H1 (cell line): ENCODE data around the gene DYNC1I1. TPM values are rescaled to one million over a fixed set of nuclear protein-coding genes. Genes with fewer than 3 reads are reported as not detected.

Experiments used
- EZH2 ChIP-seq: fragments of 200-600 bp; sonication (generic); IDR thresholded peaks from 2 replicates; pipeline ENCODE4 v1.7.1; 2012; ENCODE audit warnings: low read depth, mild to moderate bottlenecking, moderate library complexity, low read length, inconsistent platforms; ENCODE audit not compliant: severe bottlenecking
- POLR2A ChIP-seq, 2 experiments: IDR thresholded peaks; 1 replicate in 1 of 2; 2 replicates in 1 of 2; pipeline ENCODE4 v1.6.1; 2011; ENCODE audit warnings: low read depth in 2 of 2, low read length in 2 of 2, mild to moderate bottlenecking in 2 of 2; ENCODE audit errors: control extremely low read depth in 1 of 2
- RFX5 ChIP-seq: IDR thresholded peaks from 2 replicates; pipeline ENCODE4 v1.6.1; 2011; ENCODE audit warnings: low read depth, low read length, improper control_type of control experiment, borderline replicate concordance
- SIRT6 ChIP-seq: IDR thresholded peaks from one replicate; pipeline ENCODE4 v1.7.1; 2012; ENCODE audit warnings: low read length, inconsistent platforms
- polyA plus RNA-seq, 7 experiments: library from polyadenylated mRNA; depleted of rRNA in 3 of 7; stranded (reverse) in 5 of 7; unstranded in 2 of 7; fragments of >200 nt in 5 of 7; fragments of 200-250 nt in 2 of 7; gene quantifications; 1 replicate in 5 of 7; 2 replicates in 1 of 7; 4 replicates in 1 of 7; pipeline versions ENCODE4 v1.2.1 to v1.2.3, GENCODE V29; 2011 to 2013; ENCODE audit warnings: missing spikeins in 2 of 7, mixed read lengths in 2 of 7
- total RNA-seq: library from RNA; stranded (reverse); fragmentation: NEBNext Ultra II Directional; extraction: Animal tissue kit (Norgen Biotek cat#: 25700); gene quantifications from 2 replicates; pipeline ENCODE4 v1.2.1, GENCODE V29; 2021
- TF ChIP-seq, protein P1 (sequence below), 3 experiments: IDR thresholded peaks; 1 replicate in 2 of 3; 2 replicates in 1 of 3; pipeline versions ENCODE4 v1.5.1 to v1.6.1; 2011; ENCODE audit warnings: low read length in 3 of 3, mild to moderate bottlenecking in 3 of 3, inconsistent platforms in 2 of 3, low read depth in 1 of 3, moderate library complexity in 1 of 3; ENCODE audit not compliant: insufficient read depth in 1 of 3; ENCODE audit errors: control extremely low read depth in 1 of 3

The DYNC1I1 gene
- total and polyA plus RNA-seq, 2 of the 8 experiments (the other 6 are each of a cell fraction or from before 2014, with no cell fraction given), result 0.45 to 0.58 TPM

- TF ChIP-seq, protein P1, sequence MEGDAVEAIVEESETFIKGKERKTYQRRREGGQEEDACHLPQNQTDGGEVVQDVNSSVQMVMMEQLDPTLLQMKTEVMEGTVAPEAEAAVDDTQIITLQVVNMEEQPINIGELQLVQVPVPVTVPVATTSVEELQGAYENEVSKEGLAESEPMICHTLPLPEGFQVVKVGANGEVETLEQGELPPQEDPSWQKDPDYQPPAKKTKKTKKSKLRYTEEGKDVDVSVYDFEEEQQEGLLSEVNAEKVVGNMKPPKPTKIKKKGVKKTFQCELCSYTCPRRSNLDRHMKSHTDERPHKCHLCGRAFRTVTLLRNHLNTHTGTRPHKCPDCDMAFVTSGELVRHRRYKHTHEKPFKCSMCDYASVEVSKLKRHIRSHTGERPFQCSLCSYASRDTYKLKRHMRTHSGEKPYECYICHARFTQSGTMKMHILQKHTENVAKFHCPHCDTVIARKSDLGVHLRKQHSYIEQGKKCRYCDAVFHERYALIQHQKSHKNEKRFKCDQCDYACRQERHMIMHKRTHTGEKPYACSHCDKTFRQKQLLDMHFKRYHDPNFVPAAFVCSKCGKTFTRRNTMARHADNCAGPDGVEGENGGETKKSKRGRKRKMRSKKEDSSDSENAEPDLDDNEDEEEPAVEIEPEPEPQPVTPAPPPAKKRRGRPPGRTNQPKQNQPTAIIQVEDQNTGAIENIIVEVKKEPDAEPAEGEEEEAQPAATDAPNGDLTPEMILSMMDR (IDR thresholded peaks at IDR 0.05; ENCODE audit: control extremely low read depth in 1 of 3, insufficient read depth in 1 of 3, low read depth in 1 of 3, low read length in 3 of 3), result no peak
- TF ChIP-seq EZH2 (no peak), SIRT6 (no peak), POLR2A (IDR thresholded peaks at IDR 0.05; ENCODE audit: control extremely low read depth in 1 of 2, low read depth in 2 of 2, low read length in 2 of 2) (no peak), RFX5 (no peak)
- TF ChIP-seq, all 59 proteins: peak for 0
These were observed 362.9 kb downstream of the DYNC1I1 start (continued) for GRCh38 chr7:96135241-96135640.
